ENCODE results near the gene PIK3C3.

DNA sequence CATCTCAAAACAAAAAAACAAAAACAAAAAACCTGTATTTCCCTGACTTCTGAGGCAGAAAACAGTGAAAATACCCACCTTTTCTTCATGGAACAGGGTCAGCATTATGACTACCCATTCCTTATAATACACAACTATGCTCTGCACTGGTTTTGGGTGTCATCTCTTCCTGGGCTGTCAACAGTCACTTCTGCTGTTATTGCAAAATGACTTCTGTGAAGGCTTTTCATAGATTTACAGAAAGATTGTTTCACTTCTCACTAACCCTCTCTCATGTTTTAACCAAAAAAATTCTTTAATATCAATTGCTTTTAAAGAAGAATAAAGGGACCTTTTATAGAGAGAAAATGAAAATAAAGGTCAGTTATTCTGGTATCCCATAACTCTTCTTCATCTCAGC is 26.5 kb upstream of the PIK3C3 start:
- TF ChIP-seq CREB1 (IDR thresholded peaks at IDR 0.05; ENCODE audit: low read depth): no peak
- no peak for TF ChIP-seq EP300 (IDR thresholded peaks at IDR 0.05; ENCODE audit: borderline replicate concordance)
- TF ChIP-seq YY1 (IDR thresholded peaks at IDR 0.05; ENCODE audit: low read depth): no peak
- no peak for TF ChIP-seq TAF1 (IDR thresholded peaks at IDR 0.05; ENCODE audit: low read depth)
- TF ChIP-seq TCF12 (IDR thresholded peaks at IDR 0.05; ENCODE audit: low read depth): no peak
- TF ChIP-seq, protein P1, sequence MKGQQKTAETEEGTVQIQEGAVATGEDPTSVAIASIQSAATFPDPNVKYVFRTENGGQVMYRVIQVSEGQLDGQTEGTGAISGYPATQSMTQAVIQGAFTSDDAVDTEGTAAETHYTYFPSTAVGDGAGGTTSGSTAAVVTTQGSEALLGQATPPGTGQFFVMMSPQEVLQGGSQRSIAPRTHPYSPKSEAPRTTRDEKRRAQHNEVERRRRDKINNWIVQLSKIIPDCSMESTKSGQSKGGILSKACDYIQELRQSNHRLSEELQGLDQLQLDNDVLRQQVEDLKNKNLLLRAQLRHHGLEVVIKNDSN (IDR thresholded peaks at IDR 0.05): no peak
- TF ChIP-seq FOXM1 (IDR thresholded peaks at IDR 0.05; ENCODE audit: borderline replicate concordance, low read depth): no peak
- TF ChIP-seq RAD21 (IDR thresholded peaks at IDR 0.05; ENCODE audit: low read depth): no peak
- TF ChIP-seq, protein P2, sequence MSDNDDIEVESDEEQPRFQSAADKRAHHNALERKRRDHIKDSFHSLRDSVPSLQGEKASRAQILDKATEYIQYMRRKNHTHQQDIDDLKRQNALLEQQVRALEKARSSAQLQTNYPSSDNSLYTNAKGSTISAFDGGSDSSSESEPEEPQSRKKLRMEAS (IDR thresholded peaks at IDR 0.05): no peak
- no peak for TF ChIP-seq CEBPB (IDR thresholded peaks at IDR 0.05)
- TF ChIP-seq, protein P3, sequence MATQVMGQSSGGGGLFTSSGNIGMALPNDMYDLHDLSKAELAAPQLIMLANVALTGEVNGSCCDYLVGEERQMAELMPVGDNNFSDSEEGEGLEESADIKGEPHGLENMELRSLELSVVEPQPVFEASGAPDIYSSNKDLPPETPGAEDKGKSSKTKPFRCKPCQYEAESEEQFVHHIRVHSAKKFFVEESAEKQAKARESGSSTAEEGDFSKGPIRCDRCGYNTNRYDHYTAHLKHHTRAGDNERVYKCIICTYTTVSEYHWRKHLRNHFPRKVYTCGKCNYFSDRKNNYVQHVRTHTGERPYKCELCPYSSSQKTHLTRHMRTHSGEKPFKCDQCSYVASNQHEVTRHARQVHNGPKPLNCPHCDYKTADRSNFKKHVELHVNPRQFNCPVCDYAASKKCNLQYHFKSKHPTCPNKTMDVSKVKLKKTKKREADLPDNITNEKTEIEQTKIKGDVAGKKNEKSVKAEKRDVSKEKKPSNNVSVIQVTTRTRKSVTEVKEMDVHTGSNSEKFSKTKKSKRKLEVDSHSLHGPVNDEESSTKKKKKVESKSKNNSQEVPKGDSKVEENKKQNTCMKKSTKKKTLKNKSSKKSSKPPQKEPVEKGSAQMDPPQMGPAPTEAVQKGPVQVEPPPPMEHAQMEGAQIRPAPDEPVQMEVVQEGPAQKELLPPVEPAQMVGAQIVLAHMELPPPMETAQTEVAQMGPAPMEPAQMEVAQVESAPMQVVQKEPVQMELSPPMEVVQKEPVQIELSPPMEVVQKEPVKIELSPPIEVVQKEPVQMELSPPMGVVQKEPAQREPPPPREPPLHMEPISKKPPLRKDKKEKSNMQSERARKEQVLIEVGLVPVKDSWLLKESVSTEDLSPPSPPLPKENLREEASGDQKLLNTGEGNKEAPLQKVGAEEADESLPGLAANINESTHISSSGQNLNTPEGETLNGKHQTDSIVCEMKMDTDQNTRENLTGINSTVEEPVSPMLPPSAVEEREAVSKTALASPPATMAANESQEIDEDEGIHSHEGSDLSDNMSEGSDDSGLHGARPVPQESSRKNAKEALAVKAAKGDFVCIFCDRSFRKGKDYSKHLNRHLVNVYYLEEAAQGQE (IDR thresholded peaks at IDR 0.05; ENCODE audit: low read depth): no peak
- TF ChIP-seq EGR1 (IDR thresholded peaks at IDR 0.05): no peak
